K562 (cell line): ENCODE results near the gene ZNF804A. TPM values are rescaled to one million over a fixed set of nuclear protein-coding genes. Genes with fewer than 3 reads are reported as not detected.

ENCODE experiments used
- ATAC-seq: fragments of 200-7000 bp; cut with Tn5 transposase; 3 replicates; pipeline ENCODE4 v1.9.1; 2020; ENCODE audit warnings: moderate library complexity
- BruUV-seq: library from RNA; stranded (reverse); fragments of 400-500 nt; replicated peaks from 2 replicates; lab custom pipeline; 2021; lab: Mats Ljungman, UMichigan
- CTCF ChIA-PET: fragments of 300-600 bp; formaldehyde crosslinking; extraction: SDS; loops from one replicate; lab custom pipeline; 2021; ENCODE audit warnings: low intra/inter-chr PET ratio; lab: Yijun Ruan, JAX
- POLR2A ChIA-PET: fragments of 300-600, 350-650 bp; sonication (Branson Sonifier 250); formaldehyde crosslinking; extraction: SDS; loops from one replicate; lab custom pipeline; 2021; ENCODE audit warnings: antibody characterized with exemption, inconsistent platforms; lab: Yijun Ruan, JAX
- DNase-seq, 4 experiments: peaks; one replicate each; pipeline versions ENCODE4 v3.0.0 to v3.0.0-alpha.2; 2011 to 2018; ENCODE audit warnings: low spot score in 3 of 4, mixed read lengths in 3 of 4; ENCODE audit errors: extremely low read depth in 1 of 4
- FAIRE-seq: peaks from 2 replicates; lab custom pipeline; 2011; peaks lifted over from hg19 to GRCh38; lab: Jason Lieb, UNC
- H2AFZ ChIP-seq: 2 replicates; pipeline ENCODE4 v1.6.0; 2011; ENCODE audit warnings: low read depth, low read length, control low read depth, inconsistent platforms
- H3K27ac ChIP-seq: fragments of 200-600 bp; 3 replicates; pipeline ENCODE4 v1.8.0; 2011; ENCODE audit warnings: low read depth, mild to moderate bottlenecking, control low read depth, inconsistent platforms, low read length, moderate library complexity, mixed read lengths; ENCODE audit errors: extremely low read depth
- H3K27me3 ChIP-seq, 2 experiments: fragments of 300-600 bp in 1 of 2; 2 replicates in 1 of 2; 3 replicates in 1 of 2; pipeline versions ENCODE4 v1.6.0 to v1.8.0; 2011; ENCODE audit warnings: inconsistent platforms in 2 of 2, low read length in 2 of 2, mild to moderate bottlenecking in 1 of 2, mixed read lengths in 1 of 2, moderate library complexity in 1 of 2; ENCODE audit not compliant: control insufficient read depth in 2 of 2, insufficient read depth in 2 of 2
- H3K36me3 ChIP-seq: fragments of 300-600 bp; 3 replicates; pipeline ENCODE4 v1.8.0; 2011; ENCODE audit warnings: mild to moderate bottlenecking, low read length, inconsistent platforms; ENCODE audit not compliant: control insufficient read depth, insufficient read depth
- H3K4me1 ChIP-seq, 2 experiments: fragments of 200-600 bp in 1 of 2; replicated peaks in 1 of 2; 2 replicates in 1 of 2; 3 replicates in 1 of 2; pipeline versions ENCODE4 v1.5.1 to v1.8.0; 2011; ENCODE audit warnings: inconsistent platforms in 2 of 2, low read length in 2 of 2, mild to moderate bottlenecking in 1 of 2, mixed read lengths in 1 of 2, moderate library complexity in 1 of 2; ENCODE audit not compliant: control insufficient read depth in 2 of 2, insufficient read depth in 2 of 2
- H3K4me2 ChIP-seq: 2 replicates; pipeline ENCODE4 v1.6.1; 2011; ENCODE audit warnings: low read length, control low read depth, inconsistent platforms, mixed read lengths; ENCODE audit not compliant: insufficient read depth
- H3K4me3 ChIP-seq: fragments of 200-600 bp; sonication (generic), shearing (Covaris generic); 2 replicates; pipeline ENCODE4 v1.5.1; 2016; ENCODE audit warnings: control low read depth, inconsistent platforms
- H3K79me2 ChIP-seq: fragments of 200-600 bp; 3 replicates; pipeline ENCODE4 v1.8.0; 2011; ENCODE audit warnings: low read length, inconsistent platforms; ENCODE audit not compliant: control insufficient read depth, insufficient read depth
- H3K9ac ChIP-seq, 2 experiments: 2 replicates each; pipeline versions ENCODE4 v1.6.0 to v1.6.1; 2011; ENCODE audit warnings: low read depth in 2 of 2, low read length in 2 of 2, control low read depth in 1 of 2, inconsistent platforms in 1 of 2, mild to moderate bottlenecking in 1 of 2, mixed read lengths in 1 of 2; ENCODE audit not compliant: insufficient read depth in 1 of 2
- H3K9me1 ChIP-seq: one replicate; pipeline ENCODE4 v1.6.0; 2011; ENCODE audit warnings: inconsistent platforms, mild to moderate bottlenecking, low read length, moderate library complexity; ENCODE audit not compliant: control insufficient read depth, insufficient read depth
- H3K9me3 ChIP-seq: replicated peaks from 2 replicates; pipeline ENCODE4 v1.5.1; 2011; ENCODE audit warnings: low read depth, low read length, inconsistent platforms; ENCODE audit not compliant: control insufficient read depth, insufficient read depth
- H4K20me1 ChIP-seq: replicated peaks from 2 replicates; pipeline ENCODE4 v1.6.1; 2011; ENCODE audit warnings: low read length, inconsistent platforms, mixed read lengths; ENCODE audit not compliant: control insufficient read depth, insufficient read depth
- CGGBP1 ChIP-seq: fragments of 250-450 bp; sonication (Bioruptor Pico); IDR thresholded peaks from 2 replicates; pipeline ENCODE4 v1.9.0; 2021; ENCODE audit warnings: mild to moderate bottlenecking
- GATAD2B ChIP-seq: fragments of 450-650 bp; IDR thresholded peaks from 2 replicates; pipeline ENCODE4 v1.6.1; 2017; ENCODE audit warnings: mild to moderate bottlenecking, borderline replicate concordance
- HES1 ChIP-seq: fragments of 450-650 bp; IDR thresholded peaks from 2 replicates; pipeline ENCODE4 v1.6.1; 2016; ENCODE audit warnings: low read depth, mild to moderate bottlenecking, moderate library complexity
- KDM1A ChIP-seq, 2 experiments: fragments of 450-650 bp; IDR thresholded peaks; 2 replicates each; pipeline ENCODE4 v1.6.1; 2016; ENCODE audit warnings: mild to moderate bottlenecking in 2 of 2
- PBX2 ChIP-seq, 2 experiments: IDR thresholded peaks in 1 of 2; conservative IDR thresholded peaks in 1 of 2; 2 replicates each; pipeline ENCODE4 v1.6.1; 2016; ENCODE audit warnings: low read depth in 2 of 2, mild to moderate bottlenecking in 1 of 2, missing compliant biosample characterization in 1 of 2, missing genetic modification characterization in 1 of 2, moderate library complexity in 1 of 2
- PHF21A ChIP-seq: fragments of 450-650 bp; IDR thresholded peaks from 2 replicates; pipeline ENCODE4 v1.6.1; 2017; ENCODE audit warnings: low read depth, borderline replicate concordance
- RBM25 ChIP-seq: fragments of 200-400 bp; formaldehyde crosslinking; IDR thresholded peaks from 2 replicates; pipeline ENCODE4 v1.6.1; 2018; ENCODE audit warnings: low read length, low read depth, moderate library complexity; ENCODE audit not compliant: severe bottlenecking
- SMARCA4 ChIP-seq: fragments of 450-650 bp; IDR thresholded peaks from 2 replicates; pipeline ENCODE4 v1.6.1; 2016
- SRF ChIP-seq, 2 experiments: fragments of 250-450, 450-650 bp in 1 of 2; sonication (Bioruptor Pico) in 1 of 2; sonication (generic) in 1 of 2; formaldehyde crosslinking; IDR thresholded peaks; 2 replicates each; pipeline versions ENCODE4 v1.5.0 to v1.5.1; 2020 to 2022; ENCODE audit warnings: mild to moderate bottlenecking in 1 of 2, missing genetic modification reagents in 1 of 2
- YBX1 ChIP-seq: fragments of 450-650 bp; IDR thresholded peaks from 2 replicates; pipeline ENCODE4 v1.7.1; 2016; ENCODE audit warnings: mild to moderate bottlenecking
- ZKSCAN3 ChIP-seq: fragments of 250-450 bp; sonication (Bioruptor Pico); IDR thresholded peaks from 2 replicates; pipeline ENCODE4 v1.4.0; 2020
- ZNF280A ChIP-seq: fragments of 450-650 bp; IDR thresholded peaks from 2 replicates; pipeline ENCODE4 v1.6.1; 2018; ENCODE audit warnings: mild to moderate bottlenecking, low read depth; ENCODE audit not compliant: partially characterized antibody
- WGBS: fragments of 100-300 bp; shearing (Covaris generic); methylation state at CpG from one replicate; pipeline ENCODE4 v1.1.6; 2016; ENCODE audit warnings: low coverage, mixed read lengths; ENCODE audit not compliant: insufficient coverage; ENCODE audit errors: missing lambda C conversion rate; 5-methylcytosine and 5-hydroxymethylcytosine counted together
- in situ Hi-C: fragments of 300-500 bp; cut with MboI; formaldehyde crosslinking; loops from 4 replicates; pipeline ENCODE4 v1.15.0; 2018; ENCODE audit warnings: inconsistent platforms, mixed read lengths
- intact Hi-C: fragments of 100-400 bp; cut with micrococcal nuclease; formaldehyde crosslinking; loops from 2 replicates; pipeline ENCODE4 v1.14.2; 2022
- polyA plus RNA-seq, 8 experiments: library from polyadenylated mRNA; depleted of rRNA in 4 of 8; stranded (reverse) in 5 of 8; unstranded in 3 of 8; fragments of >200 nt; fragmentation: Nextera tagmentation in 2 of 8; fragmentation: Illumina TruSeq in 1 of 8; extraction: Ambion mirVana in 2 of 8; extraction: Trizol in 1 of 8; gene quantifications; 2 replicates each; pipeline versions ENCODE4 v1.2.1 to v1.2.3, GENCODE V29; 2011 to 2014; ENCODE audit warnings: inconsistent platforms in 1 of 8, missing spikeins in 1 of 8
- total RNA-seq, 7 experiments: library from RNA; depleted of rRNA in 6 of 7; stranded (reverse); fragments of >200 nt in 6 of 7; fragmentation: Illumina TruSeq in 2 of 7; extraction: Trizol in 2 of 7; gene quantifications; 2 replicates each; pipeline versions ENCODE4 v1.2.1 to v1.2.3, GENCODE V29; 2011 to 2021; ENCODE audit warnings: low replicate concordance in 1 of 7
- TF ChIP-seq, protein P1 (sequence below): fragments of 450-650 bp; IDR thresholded peaks from 2 replicates; pipeline ENCODE4 v1.6.1; 2017; ENCODE audit warnings: mild to moderate bottlenecking, moderate library complexity

Gene ZNF804A
- total and polyA plus RNA-seq, 9 of the 15 experiments (the other 6 are each of a cell fraction or from before 2014, with no cell fraction given) = 0.01 to 1.2 (median 0.73) TPM

- no peak overlapping the region for H3K4me2 ChIP-seq
- DNase-seq = no peak
- H4K20me1 ChIP-seq = no peaks in the 10 kb centered on the region
- no peak overlapping the region for H3K4me3 ChIP-seq
- H3K9me3 ChIP-seq = no peaks in the 10 kb centered on the region
- intact Hi-C loops (no loop called here), in situ Hi-C loops (no loop called here)
- H3K4me1 ChIP-seq = no peaks in the 10 kb centered on the region
- CTCF ChIA-PET = no interaction called here
- no peaks in the 10 kb centered on the region for H3K27me3 ChIP-seq
- peak; percentile 6 for FAIRE-seq
- BruUV-seq = no TSS peak
- H3K9ac ChIP-seq = no peak overlapping the region
- H3K36me3 ChIP-seq = no peaks in the 10 kb centered on the region
- H3K79me2 ChIP-seq = no peaks in the 10 kb centered on the region
- H2AFZ ChIP-seq = no peak overlapping the region
- ATAC-seq = no peak
- H3K27ac ChIP-seq = no peak overlapping the region
- POLR2A ChIA-PET = no interaction called here
- TF ChIP-seq CGGBP1 (no peak), GATAD2B (no peak), PBX2 (CRISPR knock-in tag; IDR thresholded peaks at IDR 0.05; ENCODE audit: low read depth) (no peak), PBX2 (tag; conservative IDR thresholded peaks at IDR 0.05; ENCODE audit: low read depth) (no peak), ZNF280A (no peak), HES1 (no peak), PHF21A (no peak), SRF (CRISPR knock-in tag; IDR thresholded peaks at IDR 0.05) (no peak), RBM25 (no peak), YBX1 (no peak), SMARCA4 (no peak), KDM1A (IDR thresholded peaks at IDR 0.05) (no peak), ZKSCAN3 (no peak)
- TF ChIP-seq, protein P1, sequence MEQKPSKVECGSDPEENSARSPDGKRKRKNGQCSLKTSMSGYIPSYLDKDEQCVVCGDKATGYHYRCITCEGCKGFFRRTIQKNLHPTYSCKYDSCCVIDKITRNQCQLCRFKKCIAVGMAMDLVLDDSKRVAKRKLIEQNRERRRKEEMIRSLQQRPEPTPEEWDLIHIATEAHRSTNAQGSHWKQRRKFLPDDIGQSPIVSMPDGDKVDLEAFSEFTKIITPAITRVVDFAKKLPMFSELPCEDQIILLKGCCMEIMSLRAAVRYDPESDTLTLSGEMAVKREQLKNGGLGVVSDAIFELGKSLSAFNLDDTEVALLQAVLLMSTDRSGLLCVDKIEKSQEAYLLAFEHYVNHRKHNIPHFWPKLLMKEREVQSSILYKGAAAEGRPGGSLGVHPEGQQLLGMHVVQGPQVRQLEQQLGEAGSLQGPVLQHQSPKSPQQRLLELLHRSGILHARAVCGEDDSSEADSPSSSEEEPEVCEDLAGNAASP = no peak
- 5% methylated on average over 2 of the region's 2 CpGs for WGBS
- H3K9me1 ChIP-seq = no peaks in the 10 kb centered on the region
Measured at GRCh38 chr2:184677171-184677570, 78.8 kb downstream of the ZNF804A start.
